Midbrain (tissue), 1 donor: ENCODE measurements around the gene UCN2.

Experiments
- DNase-seq: peaks from one replicate; lab custom pipeline; 2025; lab: John Stamatoyannopoulos, UW

Gene UCN2

GRCh38 chr3:48591436-48591835 is 27.9 kb upstream of the UCN2 start:
- no peak for DNase-seq

GRCh38 chr3:48588230-48588629 is 24.6 kb upstream of the UCN2 start:
- no peak for DNase-seq

DNA sequence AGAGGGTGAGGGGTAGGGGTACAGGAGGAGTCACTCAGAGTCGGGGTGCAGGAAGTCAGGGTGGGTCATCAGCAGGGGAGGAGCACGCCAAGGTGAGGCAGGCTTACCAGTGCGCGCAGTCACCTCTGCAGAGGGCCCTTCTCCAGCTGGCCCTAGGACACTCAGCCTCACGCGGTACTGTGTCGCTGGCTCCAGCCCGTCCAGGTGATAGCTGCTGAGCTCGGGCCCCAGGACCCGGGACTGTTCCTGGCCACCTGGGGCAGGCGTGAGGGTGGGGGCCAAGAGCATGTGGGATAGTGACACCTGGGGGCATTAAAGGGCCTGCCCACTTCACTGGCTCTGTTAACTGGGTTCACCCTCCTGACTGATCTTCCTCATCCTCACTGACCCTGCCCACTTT is 24.1 kb upstream of the UCN2 start:
- no peak for DNase-seq

- DNase-seq: no peak
Measured at GRCh38 chr3:48585411-48585810, 21.8 kb upstream of the UCN2 start.

DNA sequence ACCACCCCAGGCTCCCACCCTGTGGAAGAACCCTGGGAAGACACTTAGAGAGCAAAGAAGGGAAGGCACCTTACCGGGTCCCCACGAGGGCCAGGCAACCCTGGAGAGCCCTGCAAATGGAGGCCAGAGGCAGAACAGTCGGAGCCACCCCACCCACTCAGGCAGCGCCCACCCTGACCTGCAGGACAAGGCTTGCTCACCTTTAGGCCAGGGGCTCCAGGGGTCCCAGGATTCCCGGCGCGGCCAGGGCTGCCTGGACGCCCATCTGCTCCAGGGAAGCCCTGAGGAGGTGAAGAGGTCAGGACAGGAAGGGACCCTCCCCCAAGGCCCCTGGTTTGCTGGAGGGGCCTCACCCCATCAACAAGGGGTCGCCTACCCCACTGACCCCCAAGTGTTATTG is 21.3 kb upstream of the UCN2 start:
- DNase-seq: no peak

DNA sequence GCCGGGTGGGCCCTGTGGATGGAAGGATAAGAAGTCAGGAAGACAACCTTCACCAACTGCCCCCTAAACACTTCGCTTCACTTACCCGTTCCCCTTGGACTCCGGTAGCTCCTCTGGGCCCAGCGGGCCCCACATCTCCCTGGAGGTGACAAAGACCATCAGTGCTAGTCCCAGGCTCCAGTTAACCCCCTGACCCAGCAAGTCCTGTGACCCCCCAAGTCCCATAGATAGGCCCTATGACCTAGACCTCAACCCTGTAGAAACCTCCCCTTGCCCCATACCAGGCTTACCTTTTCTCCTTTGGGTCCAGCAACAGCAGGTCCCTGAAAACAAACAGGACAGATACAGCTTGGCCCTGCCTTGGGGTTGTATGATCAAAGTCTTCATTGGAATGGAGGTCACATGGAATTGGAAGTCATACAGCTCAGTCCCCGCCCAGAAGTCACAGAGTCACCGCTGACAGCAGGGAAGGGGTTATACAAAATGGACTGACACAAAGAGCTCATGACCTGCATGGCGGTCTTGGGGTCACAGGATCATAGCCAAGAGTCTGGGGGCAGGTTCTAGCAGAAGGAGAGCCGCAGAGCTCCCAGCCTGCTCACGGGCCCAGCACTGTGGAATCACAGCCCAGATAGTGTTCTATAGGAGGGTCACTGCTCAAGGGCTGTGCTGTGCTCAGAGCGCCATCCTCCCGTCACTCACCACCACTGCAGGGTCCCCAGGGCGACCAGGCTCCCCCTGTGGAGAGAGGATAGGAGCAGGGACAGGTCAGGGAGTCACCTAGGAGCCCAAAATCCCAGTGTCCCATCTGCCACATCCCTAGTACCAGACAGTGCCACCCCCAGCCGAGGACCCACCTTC is 18.3 kb upstream of the UCN2 start:
- no peak for DNase-seq

DNA sequence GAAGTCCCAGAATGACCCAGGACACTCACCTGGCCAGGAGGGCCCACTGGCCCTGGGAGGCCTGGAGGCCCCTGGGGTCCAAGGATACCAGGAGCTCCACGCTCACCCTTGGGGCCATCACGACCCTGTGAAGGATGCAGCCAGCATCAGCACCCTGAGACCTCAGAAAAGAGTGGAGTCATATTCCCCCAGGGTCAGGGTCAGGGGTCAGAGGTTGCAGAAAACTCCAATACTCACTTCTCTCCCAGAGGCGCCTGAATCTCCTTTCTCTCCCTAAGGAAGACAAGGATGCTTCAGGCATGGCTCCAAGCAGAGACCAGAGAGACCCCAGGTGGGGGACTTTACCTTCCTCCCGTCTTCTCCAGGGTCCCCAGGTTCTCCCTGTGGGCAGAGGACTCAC is 13.1 kb upstream of the UCN2 start:
- DNase-seq: no peak

DNA sequence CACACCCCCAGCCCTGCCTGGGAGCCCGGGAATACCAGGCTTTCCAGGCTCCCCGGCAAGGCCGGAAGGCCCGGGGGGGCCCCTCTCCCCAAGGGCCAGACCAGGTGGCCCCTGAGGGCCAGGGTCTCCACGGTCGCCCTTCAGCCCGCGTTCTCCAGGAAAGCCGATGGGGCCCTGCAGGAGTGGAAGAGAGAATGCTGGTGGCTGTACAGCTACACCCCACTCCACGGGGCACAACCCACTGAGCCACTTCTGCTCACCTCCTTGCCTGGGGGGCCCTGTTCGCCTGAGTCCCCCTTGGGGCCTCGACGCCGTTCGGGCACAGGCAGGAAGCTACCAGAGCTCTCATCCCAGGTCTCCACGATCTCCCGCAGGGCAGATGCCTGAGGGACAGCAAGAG is 11.8 kb upstream of the UCN2 start:
- DNase-seq: no peak

DNA sequence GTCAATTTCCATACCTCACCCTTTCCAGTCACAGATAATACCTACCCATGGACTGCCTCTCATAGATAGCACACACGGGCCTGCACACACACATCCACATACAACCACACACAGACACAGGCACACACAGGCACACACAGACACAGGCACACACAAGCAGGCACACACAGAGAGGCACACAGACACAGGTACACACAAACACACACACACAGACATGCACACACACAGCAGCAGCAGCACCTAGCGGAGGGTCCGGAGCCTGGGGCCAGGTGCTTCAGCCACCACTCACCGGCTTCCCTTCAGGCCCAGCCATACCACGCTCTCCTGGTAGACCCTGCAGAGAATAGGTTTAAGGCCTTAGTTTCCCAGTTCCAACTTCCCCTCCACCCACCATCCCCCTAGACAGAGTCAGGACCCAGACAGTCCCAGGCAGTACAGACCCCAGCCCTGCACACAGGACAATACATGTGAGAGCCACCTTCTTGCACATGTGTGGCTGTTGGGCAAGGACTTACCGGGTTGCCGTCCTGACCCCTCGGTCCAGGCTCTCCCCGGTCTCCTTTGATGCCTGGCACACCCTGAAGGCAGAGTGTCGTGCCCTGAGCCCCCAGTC is 10.5 kb upstream of the UCN2 start:
- DNase-seq: no peak

GRCh38 chr3:48572517-48572916 is 8.9 kb upstream of the UCN2 start:
- DNase-seq: no peak

DNA sequence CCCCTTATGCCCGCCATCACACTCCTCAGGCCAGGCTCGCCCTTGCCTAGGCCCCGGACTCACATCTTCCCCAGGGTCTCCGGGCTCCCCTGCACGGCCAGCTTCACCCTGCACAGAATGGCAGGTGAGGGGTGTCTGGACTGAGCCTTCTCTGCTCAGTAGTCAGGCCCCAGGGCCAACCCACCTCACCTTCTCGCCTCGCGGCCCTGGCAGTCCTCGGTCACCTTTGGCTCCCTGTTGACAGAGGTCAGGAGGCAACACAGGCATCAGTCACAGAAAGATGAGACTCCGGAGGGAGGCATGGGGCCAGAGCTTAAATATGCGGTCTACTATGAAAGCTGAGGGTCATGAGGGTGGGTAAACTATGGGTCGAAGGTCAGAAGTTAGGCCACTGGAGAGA is 8.4 kb upstream of the UCN2 start:
- DNase-seq: no peak

DNA sequence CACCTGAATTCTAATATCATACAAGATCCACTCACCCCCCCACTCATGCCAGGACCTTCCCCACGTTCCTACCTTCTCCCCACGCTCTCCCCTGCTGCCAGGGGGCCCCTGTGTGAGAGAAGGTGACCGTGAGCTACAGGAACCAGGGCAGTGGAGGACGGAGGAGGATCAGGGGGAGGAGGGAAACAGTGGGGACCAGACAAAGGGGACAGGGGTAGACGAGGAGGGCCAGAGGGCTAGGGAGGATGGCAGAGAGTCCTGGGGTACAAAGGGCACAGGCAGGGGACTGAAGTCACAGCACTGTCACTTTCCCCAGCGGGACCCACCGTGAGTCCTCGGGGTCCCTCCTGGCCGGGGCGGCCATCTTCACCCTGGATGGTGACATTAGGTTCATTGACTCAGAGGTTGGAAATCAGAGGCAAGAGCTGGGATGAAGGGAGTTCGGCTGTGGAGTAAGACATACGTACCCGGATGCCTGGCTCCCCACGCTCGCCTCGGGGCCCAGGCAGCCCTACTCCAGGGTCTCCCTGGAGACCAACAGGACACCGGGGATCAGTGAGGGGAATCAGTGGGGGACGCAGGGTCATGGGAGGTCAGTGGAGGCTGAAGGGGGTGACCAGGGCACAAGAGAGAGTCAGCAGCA is 6.3 kb upstream of the UCN2 start:
- DNase-seq: no peak

DNA sequence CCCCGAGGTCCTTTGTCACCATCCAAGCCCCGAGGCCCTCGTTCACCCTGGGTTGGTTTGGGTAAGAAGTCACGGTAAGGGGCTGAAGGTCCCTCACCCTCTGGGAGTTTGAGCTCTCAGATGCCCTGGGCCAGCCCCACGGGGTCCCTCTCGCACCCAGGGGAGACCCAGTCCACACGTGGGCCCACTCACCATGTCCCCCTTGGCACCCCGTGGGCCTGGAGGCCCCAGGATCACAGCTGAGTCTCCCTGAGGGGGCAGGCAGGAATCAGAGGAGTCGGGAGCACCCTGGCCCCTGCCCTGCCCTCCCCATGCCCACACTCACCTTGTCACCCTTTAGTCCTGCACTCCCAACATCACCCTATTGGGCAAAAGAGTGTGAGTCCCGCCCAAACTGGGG is 5.8 kb upstream of the UCN2 start:
- DNase-seq: no peak

DNA sequence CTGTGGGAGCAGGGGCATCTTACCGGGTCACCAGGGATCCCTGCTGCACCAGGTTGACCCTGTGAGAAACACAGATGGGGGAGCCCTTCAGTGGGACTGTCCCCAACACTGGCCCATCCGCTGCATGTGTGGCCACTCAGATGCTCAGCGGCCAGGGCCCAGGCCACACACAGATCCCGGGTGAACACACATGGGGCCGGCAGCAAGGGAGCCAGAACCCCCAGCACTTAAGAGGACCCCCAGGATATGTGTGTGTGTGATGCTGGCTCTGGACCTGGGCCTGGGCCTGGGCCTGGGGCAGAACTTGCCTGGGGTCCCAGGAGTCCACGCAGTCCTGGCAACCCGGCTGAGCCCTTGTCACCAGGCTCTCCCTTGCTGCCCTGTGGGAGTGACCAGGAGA is 4.9 kb upstream of the UCN2 start:
- no peak for DNase-seq

DNA sequence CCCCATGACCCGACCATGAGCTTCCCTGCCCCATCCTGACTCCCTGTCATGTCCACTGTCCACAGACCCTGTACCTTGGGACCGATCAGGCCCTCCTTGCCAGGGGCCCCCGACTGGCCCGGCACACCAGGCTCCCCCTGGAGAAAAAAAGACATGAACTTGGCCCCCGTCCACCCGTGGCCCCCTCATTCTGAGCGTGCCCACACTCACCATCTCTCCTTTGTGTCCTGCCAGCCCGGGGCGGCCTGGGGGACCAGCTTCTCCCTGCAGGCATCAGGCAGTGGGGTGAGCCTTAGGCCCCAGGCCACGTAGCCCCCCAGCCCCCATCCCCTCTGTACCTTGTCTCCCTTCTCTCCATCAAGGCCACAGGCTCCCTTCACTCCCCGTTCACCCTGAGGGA is 3.9 kb upstream of the UCN2 start:
- DNase-seq: no peak

DNA sequence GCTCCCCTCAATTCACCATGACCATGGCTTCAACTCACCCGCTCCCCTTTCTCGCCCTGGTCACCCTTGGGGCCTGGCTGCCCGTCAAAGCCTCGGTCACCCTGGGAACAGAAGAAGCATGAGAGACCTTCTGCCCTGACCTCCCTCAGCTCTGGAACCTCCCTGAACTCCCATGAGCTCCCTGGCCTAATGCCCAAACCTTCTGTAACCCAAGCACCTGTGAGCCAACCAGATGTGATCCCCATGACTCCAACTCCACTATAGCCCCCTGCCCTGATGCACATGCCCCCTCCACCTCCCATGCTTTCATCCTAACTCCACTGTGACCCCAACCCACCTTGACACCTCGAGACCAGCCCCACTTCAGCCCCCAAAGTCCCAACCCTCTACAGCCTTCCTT is 3.5 kb upstream of the UCN2 start:
- DNase-seq: no peak

DNA sequence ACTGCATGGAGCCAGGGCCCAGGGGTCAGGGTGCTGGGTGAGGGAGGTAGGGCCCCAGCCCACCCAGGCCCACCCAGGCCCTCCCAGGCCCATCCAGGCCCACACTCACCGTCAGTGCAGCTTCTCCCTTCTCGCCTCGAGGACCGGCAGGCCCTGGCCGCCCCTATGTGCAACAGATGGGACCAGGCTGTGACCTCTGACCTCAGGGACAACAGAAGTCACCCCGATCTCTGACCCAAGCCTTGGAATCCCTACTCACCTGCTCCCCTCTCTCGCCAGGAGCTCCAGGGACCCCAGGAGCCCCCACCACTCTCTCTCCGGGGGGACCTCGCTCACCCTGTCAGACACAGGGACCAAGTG is 2.8 kb upstream of the UCN2 start:
- no peak for DNase-seq

DNA sequence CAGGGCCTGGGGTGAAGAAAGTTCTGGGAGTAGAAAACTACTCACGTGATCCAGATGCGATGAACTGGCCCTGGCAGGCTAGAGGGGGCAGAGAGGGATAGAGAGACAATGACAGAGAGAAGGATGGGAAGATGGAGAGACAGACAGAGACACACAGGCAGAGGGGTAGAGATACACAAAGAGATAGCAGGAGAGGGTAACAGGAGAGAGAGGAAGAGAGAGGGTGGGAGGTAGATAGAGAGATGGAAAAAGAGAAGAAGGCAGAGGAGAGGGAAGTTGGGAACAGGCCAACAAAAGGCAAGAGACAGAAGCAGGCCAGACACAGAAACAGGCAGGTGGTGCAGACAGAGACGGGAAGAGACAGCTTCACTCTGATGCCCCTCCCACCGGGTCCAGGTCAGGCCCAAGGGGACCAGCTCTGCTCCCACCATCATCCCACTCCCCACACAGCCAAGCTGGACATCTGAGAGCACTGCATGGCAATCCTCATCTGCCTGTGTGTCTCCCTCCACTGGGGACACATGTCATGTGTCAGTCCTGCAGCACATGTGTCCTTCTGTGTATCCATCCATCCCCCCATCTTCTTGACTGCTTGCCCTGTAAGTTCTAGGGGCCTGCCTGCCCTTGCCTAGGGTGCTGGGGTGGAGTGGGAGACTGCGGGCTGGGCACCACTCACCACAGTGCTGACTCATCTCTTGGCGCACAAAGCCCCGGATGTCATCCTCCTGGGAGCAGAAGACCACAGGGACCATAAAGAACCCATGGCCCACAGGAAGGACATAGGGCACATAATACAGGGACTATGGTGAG is 2.2 kb upstream of the UCN2 start:
- no peak for DNase-seq

GRCh38 chr3:48565186-48565585 is 1.6 kb upstream of the UCN2 start:
- no peak for DNase-seq

DNA sequence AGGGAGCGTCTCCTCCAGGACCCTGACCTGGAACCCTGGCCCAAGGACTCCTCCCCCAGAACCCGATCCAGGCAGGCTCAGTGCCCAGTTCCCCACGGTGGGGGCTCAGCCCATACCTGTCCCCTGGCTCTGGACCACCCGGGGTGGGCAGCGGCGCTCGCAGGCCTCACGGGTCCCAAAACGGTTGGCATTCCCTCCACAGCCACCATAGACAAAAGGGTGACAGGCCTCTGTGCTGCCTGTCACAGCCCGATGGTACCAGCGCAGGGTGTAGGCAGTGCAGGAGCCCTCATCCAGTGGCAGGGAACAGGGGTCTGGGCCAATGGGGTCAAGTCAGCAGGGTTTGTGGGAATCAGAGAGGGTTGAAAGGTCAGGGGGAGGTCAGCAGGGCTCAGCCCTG is 1.1 kb upstream of the UCN2 start:
- DNase-seq: no peak

DNA sequence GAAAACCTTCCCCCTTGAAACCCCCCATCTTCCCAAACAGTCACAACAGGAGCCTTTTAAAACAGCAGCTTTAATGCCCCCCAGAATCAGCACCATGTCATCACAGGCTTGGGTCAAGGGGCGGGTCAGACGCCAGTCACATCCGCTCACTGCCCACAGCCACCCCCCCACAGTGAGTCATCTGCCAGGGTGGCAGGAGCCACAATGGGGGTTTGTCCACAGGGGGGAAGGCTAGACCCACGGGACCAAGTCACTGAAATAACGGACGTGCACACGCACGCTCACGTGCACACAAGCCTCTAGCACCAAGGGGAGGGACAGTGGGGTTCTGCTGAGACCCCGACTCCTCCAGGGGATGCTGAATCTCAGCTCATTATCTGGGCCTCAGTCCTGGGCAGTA is 441 bp upstream of the UCN2 start:
- DNase-seq: peak; percentile 44

DNA sequence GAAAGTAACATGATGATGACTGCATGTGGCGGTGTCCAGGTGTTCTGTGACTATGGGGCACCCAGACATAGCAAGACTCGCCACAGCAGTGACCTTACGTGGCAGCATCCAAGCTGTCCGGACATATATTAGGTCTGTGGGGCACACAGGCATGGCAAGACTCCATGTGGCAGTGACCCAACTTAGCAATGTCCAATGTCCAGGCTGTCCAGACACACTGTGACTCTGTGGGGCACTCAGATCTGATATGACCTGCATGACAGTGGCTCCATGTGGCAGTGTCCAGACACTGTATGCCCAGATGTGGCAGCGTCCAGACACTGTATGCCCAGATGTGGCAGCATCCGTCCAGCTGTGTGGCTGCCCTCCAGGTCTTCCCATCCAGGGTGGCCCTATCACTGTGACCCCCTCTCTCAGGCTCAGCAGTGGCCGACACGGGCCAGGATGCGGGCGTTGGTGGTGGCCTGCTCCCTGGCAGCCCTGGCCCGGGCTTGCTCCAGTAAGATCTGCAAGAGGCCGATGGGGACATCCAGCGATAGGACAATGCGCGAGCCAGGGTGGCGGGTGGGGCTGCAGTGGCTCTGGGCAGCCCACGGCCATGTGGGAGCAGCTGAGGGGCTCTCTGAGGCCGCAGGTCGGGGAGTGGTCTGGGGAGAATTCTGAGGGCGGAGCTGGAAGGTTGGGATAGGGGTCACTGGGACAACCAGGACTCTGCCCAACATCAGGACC is 1.1 kb downstream of the UCN2 start:
- no peak for DNase-seq
